Type B pancreatic cell (in vitro differentiated cells): Measurements from ENCODE around the gene ZNF207. TPM values are rescaled to one million over a fixed set of nuclear protein-coding genes. Genes with fewer than 3 reads are reported as not detected.
"Not testable (repeated sequence)": the region's sequence is repeated elsewhere in the genome, so short reads cannot be mapped to it uniquely, and the experiment has no call there.

Source experiments
- DNase-seq: peaks from one replicate; pipeline ENCODE4 v3.0.0; 2021; ENCODE audit warnings: mixed read lengths; ENCODE audit not compliant: unreplicated experiment; ENCODE audit errors: extremely low spot score
- H3K27ac Mint-ChIP-seq: 2 replicates; pipeline ENCODE4 v1.8.0; 2021; ENCODE audit warnings: mild to moderate bottlenecking, mixed read lengths
- H3K27me3 Mint-ChIP-seq: 2 replicates; pipeline ENCODE4 v1.8.0; 2021; ENCODE audit warnings: mixed read lengths
- H3K36me3 Mint-ChIP-seq: 2 replicates; pipeline ENCODE4 v1.8.0; 2021; ENCODE audit warnings: mixed read lengths
- H3K4me1 Mint-ChIP-seq: one replicate; pipeline ENCODE4 v1.8.0; 2021; ENCODE audit warnings: mixed read lengths; ENCODE audit not compliant: unreplicated experiment
- H3K4me3 Mint-ChIP-seq: 2 replicates; pipeline ENCODE4 v1.8.0; 2021; ENCODE audit warnings: mild to moderate bottlenecking, mixed read lengths
- H3K9me3 Mint-ChIP-seq: 2 replicates; pipeline ENCODE4 v1.8.0; 2021; ENCODE audit warnings: mixed read lengths
- CTCF ChIP-seq: fragments of 200-600 bp; sonication (generic); conservative IDR thresholded peaks from 2 replicates; pipeline ENCODE4 v1.5.0; 2021; ENCODE audit warnings: antibody characterized with exemption, mild to moderate bottlenecking
- total RNA-seq: library from RNA; stranded (reverse); gene quantifications from 2 replicates; pipeline ENCODE4 v1.2.1, GENCODE V29; 2021; ENCODE audit warnings: low replicate concordance

The ZNF207 gene
- total RNA-seq, 1 donor from 2014 or later: 206 TPM

- Mint-ChIP-seq H3K4me3 (no peak overlapping the region), H3K9me3 (no peaks in the 10 kb centered on the region), H3K36me3 (no peaks in the 10 kb centered on the region), H3K4me1 (peaks cover 23% of the 10 kb centered on the region), H3K27me3 (peaks cover 3% of the 10 kb centered on the region), H3K27ac (no peak overlapping the region)
- no peak for TF ChIP-seq CTCF
- no peak for DNase-seq
Observed at GRCh38 chr17:32307658-32308057, 42.3 kb upstream of the ZNF207 start.

- no peak for TF ChIP-seq CTCF
Observed at GRCh38 chr17:32311028-32311536, 38.9 kb upstream of the ZNF207 start.

GRCh38 chr17:32314636-32315035 lies 35.3 kb upstream of the ZNF207 start:
- Mint-ChIP-seq H3K4me1 (peaks cover 11% of the 10 kb centered on the region), H3K27me3 (peaks cover 12% of the 10 kb centered on the region), H3K9me3 (no peaks in the 10 kb centered on the region), H3K27ac (no peak overlapping the region), H3K4me3 (no peak overlapping the region), H3K36me3 (no peaks in the 10 kb centered on the region)
- no peak for TF ChIP-seq CTCF
- DNase-seq: no peak

More at GRCh38 chr17:32311028-32311536, 38.9 kb upstream of the ZNF207 start:
- Mint-ChIP-seq H3K4me1 (peaks cover 6% of the 10 kb centered on the region), H3K4me3 (no peak overlapping the region), H3K27ac (no peak overlapping the region), H3K36me3 (no peaks in the 10 kb centered on the region), H3K27me3 (peaks cover 15% of the 10 kb centered on the region), H3K9me3 (no peaks in the 10 kb centered on the region)
- DNase-seq: no peak

GRCh38 chr17:32315171-32315570 lies 34.8 kb upstream of the ZNF207 start:
- no peak overlapping the region for H3K27ac Mint-ChIP-seq
- H3K9me3 Mint-ChIP-seq: no peaks in the 10 kb centered on the region
- H3K36me3 Mint-ChIP-seq: no peaks in the 10 kb centered on the region
- no peak for DNase-seq
- peaks cover 11% of the 10 kb centered on the region for H3K4me1 Mint-ChIP-seq
- TF ChIP-seq CTCF: no peak
- H3K27me3 Mint-ChIP-seq: peaks cover 12% of the 10 kb centered on the region
- H3K4me3 Mint-ChIP-seq: no peak overlapping the region

- not testable (repeated sequence) for H3K36me3 Mint-ChIP-seq, H3K4me3 Mint-ChIP-seq, H3K9me3 Mint-ChIP-seq, DNase-seq, H3K4me1 Mint-ChIP-seq, H3K27ac Mint-ChIP-seq
- peaks cover 12% of the 10 kb centered on the region for H3K27me3 Mint-ChIP-seq
Observed at GRCh38 chr17:32316653-32317052, 33.3 kb upstream of the ZNF207 start.

GRCh38 chr17:32317353-32317752 lies 32.6 kb upstream of the ZNF207 start:
- no peaks in the 10 kb centered on the region for H3K9me3 Mint-ChIP-seq
- no peak for TF ChIP-seq CTCF
- peaks cover 12% of the 10 kb centered on the region for H3K27me3 Mint-ChIP-seq
- H3K4me3 Mint-ChIP-seq: no peak overlapping the region
- H3K4me1 Mint-ChIP-seq: peaks cover 5% of the 10 kb centered on the region
- H3K36me3 Mint-ChIP-seq: no peaks in the 10 kb centered on the region
- DNase-seq: no peak
- H3K27ac Mint-ChIP-seq: no peak overlapping the region
